Thyroid gland (tissue), 4 donors: Measurements from ENCODE around the gene PARP16.

ENCODE experiments used
- POLR2A ChIP-seq, 2 donors: fragments of 450-650 bp; IDR thresholded peaks; one replicate each; pipeline ENCODE4 v1.6.1; 2017; ENCODE audit warnings: antibody characterized with exemption in 2 of 2, mild to moderate bottlenecking in 2 of 2, moderate library complexity in 1 of 2
- TF ChIP-seq, protein P1 (sequence below), 6 experiments: fragments of 200-600 bp in 3 of 6; fragments of 450-650 bp in 3 of 6; sonication (generic) in 3 of 6; IDR thresholded peaks; one replicate each; pipeline ENCODE4 v1.5.1; 2016 to 2019; ENCODE audit warnings: antibody characterized with exemption in 6 of 6, mild to moderate bottlenecking in 2 of 6, inconsistent platforms in 1 of 6, moderate library complexity in 1 of 6

DNA sequence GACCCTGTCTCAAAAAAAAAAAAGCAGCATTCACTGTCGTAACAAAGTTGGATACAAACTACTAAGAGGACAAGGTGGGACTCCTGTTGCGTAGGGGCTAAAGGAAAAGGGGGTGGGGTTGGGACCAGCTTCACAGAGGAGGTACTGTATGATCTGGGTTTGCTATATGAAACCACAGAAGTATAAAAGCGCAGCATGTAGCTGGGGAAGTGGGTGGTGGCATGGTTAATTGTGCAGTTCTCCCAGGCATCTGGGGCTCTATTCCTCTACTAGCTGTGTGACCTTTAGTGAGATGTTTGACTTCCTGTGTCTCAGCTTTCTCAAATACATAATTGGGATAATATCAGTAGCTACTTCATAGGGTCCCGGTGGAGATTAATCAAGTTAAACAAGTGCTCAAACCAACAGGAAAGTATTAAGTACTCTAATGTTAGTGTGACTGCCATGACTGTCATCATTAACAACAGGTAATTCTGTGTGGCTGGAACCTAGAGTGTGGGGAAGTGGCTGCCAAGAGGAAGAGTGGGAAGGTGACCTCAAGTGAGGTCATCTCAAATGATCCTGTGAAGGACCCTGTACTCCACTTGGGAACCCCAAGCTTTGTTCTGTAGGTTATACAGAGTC lies 11.5 kb downstream of the PARP16 start:
- TF ChIP-seq, protein P1, sequence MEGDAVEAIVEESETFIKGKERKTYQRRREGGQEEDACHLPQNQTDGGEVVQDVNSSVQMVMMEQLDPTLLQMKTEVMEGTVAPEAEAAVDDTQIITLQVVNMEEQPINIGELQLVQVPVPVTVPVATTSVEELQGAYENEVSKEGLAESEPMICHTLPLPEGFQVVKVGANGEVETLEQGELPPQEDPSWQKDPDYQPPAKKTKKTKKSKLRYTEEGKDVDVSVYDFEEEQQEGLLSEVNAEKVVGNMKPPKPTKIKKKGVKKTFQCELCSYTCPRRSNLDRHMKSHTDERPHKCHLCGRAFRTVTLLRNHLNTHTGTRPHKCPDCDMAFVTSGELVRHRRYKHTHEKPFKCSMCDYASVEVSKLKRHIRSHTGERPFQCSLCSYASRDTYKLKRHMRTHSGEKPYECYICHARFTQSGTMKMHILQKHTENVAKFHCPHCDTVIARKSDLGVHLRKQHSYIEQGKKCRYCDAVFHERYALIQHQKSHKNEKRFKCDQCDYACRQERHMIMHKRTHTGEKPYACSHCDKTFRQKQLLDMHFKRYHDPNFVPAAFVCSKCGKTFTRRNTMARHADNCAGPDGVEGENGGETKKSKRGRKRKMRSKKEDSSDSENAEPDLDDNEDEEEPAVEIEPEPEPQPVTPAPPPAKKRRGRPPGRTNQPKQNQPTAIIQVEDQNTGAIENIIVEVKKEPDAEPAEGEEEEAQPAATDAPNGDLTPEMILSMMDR (IDR thresholded peaks at IDR 0.05): no peak
- TF ChIP-seq POLR2A (IDR thresholded peaks at IDR 0.05): no peak
